ENCODE measurements around the gene ENO1.

GRCh38 chr1:8813991-8814390, 64.5 kb downstream of the ENO1 start:
- TF ChIP-seq EZH2 (IDR thresholded peaks at IDR 0.05; ENCODE audit: low read depth, low read length, severe bottlenecking) (no peak), JUND (IDR thresholded peaks at IDR 0.05; ENCODE audit: low read length) (no peak), BRCA1 (IDR thresholded peaks at IDR 0.05; ENCODE audit: low read depth, low read length) (no peak), CEBPB (IDR thresholded peaks at IDR 0.05; ENCODE audit: low read depth, low read length) (no peak)

Data from H1 (cell line).